KMS-11 (cell line): ENCODE data around the gene FOXRED1.
A peak's percentile ranks its signal among the peaks of the same experiment; 100 is the strongest.

Experiments
- H2AFZ ChIP-seq: fragments of 200-600 bp; sonication (generic); 2 replicates; pipeline ENCODE4 v1.6.1; 2016; ENCODE audit warnings: antibody characterized with exemption, mixed run types, low read depth
- H3K27ac ChIP-seq: fragments of 200-600 bp; sonication (generic); 2 replicates; pipeline ENCODE4 v1.6.1; 2016; ENCODE audit warnings: mild to moderate bottlenecking, mixed run types
- H3K27me3 ChIP-seq: fragments of 200-600 bp; sonication (generic); 2 replicates; pipeline ENCODE4 v1.6.1; 2017; ENCODE audit warnings: mild to moderate bottlenecking, low read depth, mixed run types, moderate library complexity; ENCODE audit not compliant: insufficient read depth
- H3K36me3 ChIP-seq: fragments of 200-600 bp; sonication (generic); 2 replicates; pipeline ENCODE4 v1.6.1; 2017; ENCODE audit warnings: mild to moderate bottlenecking, mixed run types; ENCODE audit not compliant: insufficient read depth
- H3K4me1 ChIP-seq: fragments of 200-600 bp; sonication (generic); 2 replicates; pipeline ENCODE4 v1.6.1; 2016; ENCODE audit warnings: mild to moderate bottlenecking, low read depth, mixed run types; ENCODE audit not compliant: poor library complexity, severe bottlenecking
- H3K4me2 ChIP-seq: fragments of 200-600 bp; sonication (generic); 2 replicates; pipeline ENCODE4 v1.7.0; 2016; ENCODE audit warnings: mild to moderate bottlenecking, mixed run types
- H3K4me3 ChIP-seq: fragments of 200-600 bp; sonication (generic); IDR thresholded peaks from 2 replicates; pipeline ENCODE4 v1.6.1; 2017; ENCODE audit warnings: low read depth, low read length, mixed read lengths; ENCODE audit not compliant: insufficient read depth
- H3K79me2 ChIP-seq: fragments of 200-600 bp; sonication (generic); 2 replicates; pipeline ENCODE4 v1.6.1; 2016; ENCODE audit warnings: low read depth, mixed run types; ENCODE audit not compliant: insufficient read depth
- H3K9ac ChIP-seq: fragments of 200-600 bp; sonication (generic); 2 replicates; pipeline ENCODE4 v1.6.1; 2016; ENCODE audit warnings: mild to moderate bottlenecking, mixed run types
- H4K20me1 ChIP-seq: fragments of 200-600 bp; sonication (generic); 2 replicates; pipeline ENCODE4 v1.6.1; 2016; ENCODE audit warnings: mild to moderate bottlenecking, mixed run types; ENCODE audit not compliant: insufficient read depth
- TF ChIP-seq, protein P1 (sequence below): fragments of 200-600 bp; sonication (generic); conservative IDR thresholded peaks from 2 replicates; pipeline ENCODE4 v1.6.1; 2017; ENCODE audit warnings: low read depth, mild to moderate bottlenecking, antibody characterized with exemption, low read length, moderate library complexity, mixed read lengths

The FOXRED1 gene

GRCh38 chr11:126282361-126282735 lies 13.4 kb downstream of the FOXRED1 start:
- H2AFZ ChIP-seq = peak overlapping the region; percentile 50
- TF ChIP-seq, protein P1, sequence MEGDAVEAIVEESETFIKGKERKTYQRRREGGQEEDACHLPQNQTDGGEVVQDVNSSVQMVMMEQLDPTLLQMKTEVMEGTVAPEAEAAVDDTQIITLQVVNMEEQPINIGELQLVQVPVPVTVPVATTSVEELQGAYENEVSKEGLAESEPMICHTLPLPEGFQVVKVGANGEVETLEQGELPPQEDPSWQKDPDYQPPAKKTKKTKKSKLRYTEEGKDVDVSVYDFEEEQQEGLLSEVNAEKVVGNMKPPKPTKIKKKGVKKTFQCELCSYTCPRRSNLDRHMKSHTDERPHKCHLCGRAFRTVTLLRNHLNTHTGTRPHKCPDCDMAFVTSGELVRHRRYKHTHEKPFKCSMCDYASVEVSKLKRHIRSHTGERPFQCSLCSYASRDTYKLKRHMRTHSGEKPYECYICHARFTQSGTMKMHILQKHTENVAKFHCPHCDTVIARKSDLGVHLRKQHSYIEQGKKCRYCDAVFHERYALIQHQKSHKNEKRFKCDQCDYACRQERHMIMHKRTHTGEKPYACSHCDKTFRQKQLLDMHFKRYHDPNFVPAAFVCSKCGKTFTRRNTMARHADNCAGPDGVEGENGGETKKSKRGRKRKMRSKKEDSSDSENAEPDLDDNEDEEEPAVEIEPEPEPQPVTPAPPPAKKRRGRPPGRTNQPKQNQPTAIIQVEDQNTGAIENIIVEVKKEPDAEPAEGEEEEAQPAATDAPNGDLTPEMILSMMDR = no peak
- no peaks in the 10 kb centered on the region for H3K27me3 ChIP-seq
- no peak overlapping the region for H3K4me3 ChIP-seq
- peak overlapping the region; percentile 71; the same call in 1 of the 2 replicates for H3K9ac ChIP-seq
- no peaks in the 10 kb centered on the region for H3K36me3 ChIP-seq
- H3K79me2 ChIP-seq = peaks cover 5% of the 10 kb centered on the region; the same call in 1 of the 2 replicates
- no peaks in the 10 kb centered on the region for H4K20me1 ChIP-seq
- H3K4me2 ChIP-seq = peak overlapping the region; percentile 57
- peak overlapping the region; percentile 80 for H3K27ac ChIP-seq
- peaks cover 21% of the 10 kb centered on the region for H3K4me1 ChIP-seq

DNA sequence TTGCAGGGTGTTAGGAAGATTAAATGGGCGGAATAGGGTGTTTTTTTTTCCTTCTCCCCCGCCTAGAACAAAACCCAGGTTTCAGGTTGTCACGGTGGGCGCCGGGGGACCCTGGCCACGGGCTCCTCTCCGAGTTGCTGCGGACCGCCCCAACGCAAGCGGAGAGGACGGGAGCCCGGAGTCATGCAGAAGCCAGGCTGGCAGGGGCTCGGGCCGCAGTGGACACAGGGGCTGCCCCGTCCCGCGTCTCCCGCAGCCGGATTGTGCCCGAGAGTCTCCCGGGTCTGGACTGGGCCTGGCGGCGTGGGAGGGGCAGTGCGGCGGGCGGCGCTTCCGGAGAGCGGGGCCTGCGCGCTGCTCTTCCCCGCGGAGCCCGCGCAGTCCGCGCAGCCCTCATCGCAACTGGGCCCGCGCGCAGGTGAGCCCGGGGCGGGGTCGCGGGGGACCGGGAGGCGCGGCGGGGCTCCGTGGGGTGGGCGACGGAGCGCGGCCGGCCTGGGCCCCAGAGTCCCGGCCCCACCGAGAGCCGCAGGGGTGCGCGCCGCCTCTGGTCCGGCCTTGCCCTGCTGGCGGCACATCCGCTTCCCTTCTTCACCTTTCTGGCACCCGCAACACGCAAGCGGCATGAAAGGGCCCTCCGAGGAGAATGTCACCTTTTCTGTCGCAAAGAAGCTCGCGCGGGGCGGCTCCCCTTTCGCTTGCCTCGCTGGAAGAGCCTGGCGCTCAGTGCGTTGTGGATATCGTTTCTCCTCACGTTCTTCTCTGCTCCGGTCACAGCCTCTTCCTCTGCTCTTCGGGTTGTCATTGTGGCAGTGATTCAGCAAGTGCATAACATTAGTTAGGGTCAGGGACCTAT lies 14.0 kb downstream of the FOXRED1 start, which contains the start of gene TIRAP:
TSS of gene TIRAP (plus strand) at position 358 of the 856 bp plus-strand sequence. CDS start 7,802 bp downstream, outside the sequence.
- Histone ChIP-seq H3K36me3 (no peaks in the 10 kb centered on the region), H3K27me3 (no peaks in the 10 kb centered on the region), H3K79me2 (peaks cover 5% of the 10 kb centered on the region; the same call in 1 of the 2 replicates), H3K27ac (peak within 1 kb of the TSS; percentile 80), H3K4me3 (no peak within 1 kb of the TSS), H3K4me2 (peak within 1 kb of the TSS; percentile 79), H2AFZ (peak within 1 kb of the TSS; percentile 50), H3K9ac (peak within 1 kb of the TSS; percentile 71), H4K20me1 (no peaks in the 10 kb centered on the region), H3K4me1 (peaks cover 21% of the 10 kb centered on the region)
- TF ChIP-seq, protein P1 = no peak

DNA sequence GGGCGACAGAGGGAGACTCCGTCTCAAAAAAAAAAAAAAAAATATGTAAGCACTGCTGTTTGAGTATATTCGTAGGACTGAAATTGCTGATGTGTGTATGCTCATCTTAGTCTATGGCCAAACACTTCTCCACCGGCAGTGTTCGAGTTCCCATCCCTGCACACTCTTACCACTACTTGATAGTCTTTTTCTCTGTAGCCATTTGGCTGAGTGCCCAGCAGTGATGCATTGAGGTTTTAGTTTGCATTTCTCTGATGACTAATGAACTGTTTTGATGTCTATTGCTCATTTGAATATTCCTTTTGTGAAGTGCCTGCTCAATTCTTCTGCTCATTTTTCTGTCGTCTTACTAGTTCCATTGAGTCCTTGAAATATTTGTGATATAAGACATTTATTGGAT lies 15.9 kb downstream of the FOXRED1 start:
- Histone ChIP-seq H3K36me3 (no peaks in the 10 kb centered on the region), H3K4me2 (peak overlapping the region; percentile 21; the same call in 1 of the 2 replicates), H4K20me1 (no peaks in the 10 kb centered on the region), H3K27me3 (no peaks in the 10 kb centered on the region), H3K4me1 (peaks cover 21% of the 10 kb centered on the region), H3K4me3 (no peak overlapping the region), H3K27ac (no peak overlapping the region), H2AFZ (no peak overlapping the region), H3K79me2 (peaks cover 5% of the 10 kb centered on the region; the same call in 1 of the 2 replicates), H3K9ac (no peak overlapping the region)
- TF ChIP-seq, protein P1 = no peak

GRCh38 chr11:126288237-126288636 lies 19.3 kb downstream of the FOXRED1 start:
- Histone ChIP-seq H3K27ac (no peak overlapping the region), H2AFZ (no peak overlapping the region), H3K79me2 (peaks cover 5% of the 10 kb centered on the region; the same call in 1 of the 2 replicates), H3K4me3 (no peak overlapping the region), H3K4me2 (no peak overlapping the region), H3K4me1 (peaks cover 18% of the 10 kb centered on the region), H4K20me1 (no peaks in the 10 kb centered on the region), H3K9ac (no peak overlapping the region), H3K27me3 (no peaks in the 10 kb centered on the region), H3K36me3 (no peaks in the 10 kb centered on the region)
- TF ChIP-seq, protein P1 = no peak
